Stomach (tissue), 9 donors: Measurements from ENCODE around the gene TCF12. TPM values are rescaled to one million over a fixed set of nuclear protein-coding genes. Genes with fewer than 3 reads are reported as not detected.

Source experiments
- DNase-seq, 2 donors: peaks; one replicate each; pipeline versions ENCODE4 v3.0.0 to v3.0.0-alpha.2; 2013 to 2019
- H3K27ac ChIP-seq, 5 donors: fragments of 200-600 bp in 4 of 5; sonication (generic) in 4 of 5; one replicate each; pipeline ENCODE4 v1.5.1; 2013 to 2019; ENCODE audit warnings: mild to moderate bottlenecking in 1 of 5, moderate library complexity in 1 of 5
- H3K27me3 ChIP-seq, 3 donors: fragments of 200-600 bp; sonication (generic); one replicate each; pipeline ENCODE4 v1.5.1; 2017 to 2019; ENCODE audit warnings: mixed run types in 1 of 3
- H3K36me3 ChIP-seq, 4 donors: fragments of 200-600 bp; sonication (generic); 1 replicate in 3 of 4; 2 replicates in 1 of 4; pipeline ENCODE4 v1.5.1; 2016 to 2019
- H3K4me1 ChIP-seq, 4 donors: fragments of 200-600 bp; sonication (generic); one replicate each; pipeline ENCODE4 v1.5.1; 2016 to 2019
- H3K4me3 ChIP-seq, 4 donors: fragments of 200-600 bp; sonication (generic) in 3 of 4; one replicate each; pipeline ENCODE4 v1.5.1; 2016 to 2019; ENCODE audit warnings: mild to moderate bottlenecking in 1 of 4
- H3K9me3 ChIP-seq, 4 donors: fragments of 200-600 bp; sonication (generic); one replicate each; pipeline ENCODE4 v1.5.1; 2016 to 2019
- EP300 ChIP-seq: sonication (generic); formaldehyde crosslinking; IDR thresholded peaks from one replicate; pipeline ENCODE4 v1.6.1; 2017; ENCODE audit warnings: antibody characterized with exemption
- POLR2A ChIP-seq, 4 donors: fragments of 450-650 bp; IDR thresholded peaks; one replicate each; pipeline ENCODE4 v1.6.1; 2016; ENCODE audit warnings: antibody characterized with exemption in 4 of 4, control low read depth in 2 of 4, mild to moderate bottlenecking in 1 of 4, moderate library complexity in 1 of 4
- POLR2AphosphoS5 ChIP-seq, 3 donors: sonication (generic); formaldehyde crosslinking; IDR thresholded peaks; one replicate each; pipeline ENCODE4 v1.6.1; 2016; ENCODE audit warnings: antibody characterized with exemption in 3 of 3
- WGBS, 5 donors: extraction: QIAGEN DNeasy Blood & Tissue Kit in 3 of 5; methylation state at CpG; one replicate each; pipeline versions ENCODE4 v1.1.5 to v1.1.7; 2013 to 2018; 5-methylcytosine and 5-hydroxymethylcytosine counted together
- intact Hi-C: fragments of 100-400 bp; cut with DNase I; formaldehyde crosslinking; loops from one replicate; pipeline ENCODE4 v1.15.1; 2023; ENCODE audit warnings: low total_unique reads
- polyA plus RNA-seq, 3 donors: library from polyadenylated mRNA; stranded (reverse); fragments of 200-250 nt; gene quantifications; one replicate each; pipeline ENCODE4 v1.2.3, GENCODE V29; 2013
- total RNA-seq, 5 donors: library from RNA; depleted of rRNA; stranded (reverse); fragments of >200 nt; gene quantifications; one replicate each; pipeline versions ENCODE4 v1.1.0 to v1.2.3, GENCODE V29; 2014 to 2016
- TF ChIP-seq, protein P1 (sequence below), 7 experiments: fragments of 450-650 bp in 4 of 7; fragments of 200-600 bp in 3 of 7; sonication (generic) in 3 of 7; IDR thresholded peaks; one replicate each; pipeline ENCODE4 v1.5.1; 2016 to 2019; ENCODE audit warnings: antibody characterized with exemption in 7 of 7, control low read depth in 2 of 7, mild to moderate bottlenecking in 1 of 7
- donor health status: healthy with polysubstance abuse.
- donor health status: Bipolar disorder and iron deficiency.
- donor health status: healthy.

Gene TCF12
- total and polyA plus RNA-seq, 8 donors, result 11.2 to 462 (median 130) TPM

DNA sequence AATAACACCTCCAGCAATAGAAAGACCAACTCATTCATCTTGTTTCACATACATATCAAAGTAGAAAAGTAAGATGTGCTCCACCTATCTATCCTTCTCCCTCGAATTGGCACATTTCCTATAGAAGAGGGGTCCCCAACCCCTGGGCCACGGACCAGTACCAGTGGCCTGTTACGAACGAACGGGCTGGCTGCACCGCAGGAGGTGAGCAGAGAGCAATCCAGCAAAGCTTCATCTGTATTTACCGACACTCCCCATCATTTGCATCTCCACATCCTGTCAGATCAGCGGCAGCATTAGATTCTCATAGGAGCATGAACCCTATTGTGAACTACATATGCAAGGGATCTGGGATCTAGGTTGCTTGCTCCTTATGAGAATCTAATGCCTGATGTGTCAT is 362.9 kb downstream of the TCF12 start:
- TF ChIP-seq EP300 (no peak), POLR2AphosphoS5 (IDR thresholded peaks at IDR 0.05) (no peak), POLR2A (IDR thresholded peaks at IDR 0.05) (no peak)
- TF ChIP-seq, protein P1, sequence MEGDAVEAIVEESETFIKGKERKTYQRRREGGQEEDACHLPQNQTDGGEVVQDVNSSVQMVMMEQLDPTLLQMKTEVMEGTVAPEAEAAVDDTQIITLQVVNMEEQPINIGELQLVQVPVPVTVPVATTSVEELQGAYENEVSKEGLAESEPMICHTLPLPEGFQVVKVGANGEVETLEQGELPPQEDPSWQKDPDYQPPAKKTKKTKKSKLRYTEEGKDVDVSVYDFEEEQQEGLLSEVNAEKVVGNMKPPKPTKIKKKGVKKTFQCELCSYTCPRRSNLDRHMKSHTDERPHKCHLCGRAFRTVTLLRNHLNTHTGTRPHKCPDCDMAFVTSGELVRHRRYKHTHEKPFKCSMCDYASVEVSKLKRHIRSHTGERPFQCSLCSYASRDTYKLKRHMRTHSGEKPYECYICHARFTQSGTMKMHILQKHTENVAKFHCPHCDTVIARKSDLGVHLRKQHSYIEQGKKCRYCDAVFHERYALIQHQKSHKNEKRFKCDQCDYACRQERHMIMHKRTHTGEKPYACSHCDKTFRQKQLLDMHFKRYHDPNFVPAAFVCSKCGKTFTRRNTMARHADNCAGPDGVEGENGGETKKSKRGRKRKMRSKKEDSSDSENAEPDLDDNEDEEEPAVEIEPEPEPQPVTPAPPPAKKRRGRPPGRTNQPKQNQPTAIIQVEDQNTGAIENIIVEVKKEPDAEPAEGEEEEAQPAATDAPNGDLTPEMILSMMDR (IDR thresholded peaks at IDR 0.05), result no peak
- Histone ChIP-seq H3K9me3 (no peaks in the 10 kb centered on the region), H3K27ac (no peak overlapping the region), H3K36me3 (peaks cover 16 to 86% (median 78%) of the 10 kb centered on the region in 4 donors), H3K4me1 (no peaks in the 10 kb centered on the region), H3K4me3 (no peak overlapping the region), H3K27me3 (no peaks in the 10 kb centered on the region)
- intact Hi-C loops, result no loop called here
- DNase-seq, result no peak
- 89 to 92% (median 91%) methylated on average over 8 of the region's 8 CpGs for WGBS, 5 donors

DNA sequence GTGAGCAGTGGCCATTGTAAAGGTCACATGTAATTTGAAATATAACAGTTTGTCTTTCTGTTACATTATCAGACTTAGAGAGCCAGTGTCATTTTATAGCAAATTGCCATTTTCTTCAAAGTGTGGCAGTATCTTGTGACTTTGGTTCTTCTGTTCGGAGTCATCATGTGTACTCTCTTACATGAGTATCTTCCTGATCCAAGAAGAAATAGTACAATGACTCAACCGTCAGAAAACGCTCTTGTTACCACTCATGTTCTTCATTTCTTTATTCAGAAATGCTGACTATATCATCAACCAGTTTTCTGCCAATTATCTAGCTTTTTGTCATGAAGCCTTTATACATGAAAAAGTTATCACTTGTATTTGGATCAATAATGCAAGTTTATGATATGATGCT is 364.2 kb downstream of the TCF12 start:
- TF ChIP-seq EP300 (no peak), POLR2A (IDR thresholded peaks at IDR 0.05) (no peak), POLR2AphosphoS5 (IDR thresholded peaks at IDR 0.05) (no peak)
- TF ChIP-seq, protein P1 (IDR thresholded peaks at IDR 0.05), result no peak
- intact Hi-C loops, result no loop called here
- Histone ChIP-seq H3K4me1 (no peaks in the 10 kb centered on the region), H3K27me3 (no peaks in the 10 kb centered on the region), H3K36me3 (peaks cover 30 to 90% (median 88%) of the 10 kb centered on the region in 4 donors), H3K4me3 (no peak overlapping the region), H3K27ac (no peak overlapping the region), H3K9me3 (no peaks in the 10 kb centered on the region)
- DNase-seq, result no peak
- WGBS, 5 donors, result 85 to 95% (median 92%) methylated on average over 3 of the region's 3 CpGs

DNA sequence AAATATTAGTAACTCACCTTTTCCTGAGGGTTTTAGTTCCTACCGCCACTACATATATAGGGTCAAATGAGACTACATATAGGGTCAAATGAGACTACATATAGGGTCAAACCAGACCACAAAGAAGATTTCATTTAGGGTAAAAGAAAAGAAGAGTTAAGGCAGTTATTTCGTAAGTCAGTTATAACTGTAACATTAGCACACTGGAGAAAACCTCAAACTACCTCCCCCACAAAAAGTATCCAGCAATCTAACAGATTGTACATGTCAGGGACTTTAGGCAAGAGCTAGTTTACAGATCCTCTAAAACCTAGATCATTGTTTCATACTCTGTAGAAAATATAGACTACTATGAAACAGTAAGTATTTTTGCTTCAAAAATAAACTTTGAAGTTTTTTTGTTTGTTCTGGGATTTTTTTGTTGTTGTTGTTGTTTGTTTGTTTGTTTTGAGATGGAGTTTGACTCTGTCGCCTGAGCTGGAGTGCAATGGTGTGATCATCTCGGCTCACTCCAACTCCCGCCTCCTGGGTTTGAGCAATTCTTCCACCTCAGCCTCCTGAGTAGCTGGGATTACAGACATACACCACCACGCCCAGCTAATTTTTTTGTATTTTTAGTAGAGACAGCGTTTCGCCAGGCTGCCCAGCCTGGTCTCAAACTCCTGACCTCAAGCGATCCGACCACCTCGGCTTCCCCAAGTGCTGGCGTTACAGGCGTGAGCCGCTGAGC is 365.5 kb downstream of the TCF12 start:
- peaks cover 31 to 98% (median 91%) of the 10 kb centered on the region in 4 donors for H3K36me3 ChIP-seq

DNA sequence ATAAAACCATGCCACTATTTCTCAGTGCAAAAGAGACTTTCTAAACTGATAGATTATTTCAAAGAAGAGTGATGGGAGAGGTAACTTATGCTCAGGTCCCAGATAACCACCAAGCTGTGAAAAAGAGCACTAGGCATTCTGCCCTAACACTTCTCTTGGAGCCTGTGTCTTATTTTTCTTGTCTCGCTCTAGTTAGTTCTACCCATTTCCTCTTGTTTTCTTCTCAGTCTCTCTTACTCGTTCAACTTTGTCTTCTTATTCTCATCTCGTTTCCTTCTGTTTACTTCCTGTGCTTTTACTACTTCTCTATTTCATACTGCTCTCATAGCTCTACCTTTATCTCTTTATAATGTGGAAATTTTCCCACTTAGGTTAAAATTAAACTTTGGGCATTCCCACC is 366.1 kb downstream of the TCF12 start:
- Histone ChIP-seq H3K4me1 (no peaks in the 10 kb centered on the region), H3K27ac (no peak overlapping the region), H3K27me3 (no peaks in the 10 kb centered on the region), H3K36me3 (peaks cover 31 to 92% (median 90%) of the 10 kb centered on the region in 4 donors), H3K4me3 (no peak overlapping the region), H3K9me3 (no peaks in the 10 kb centered on the region)
- WGBS, 5 donors, result 54 to 69% (median 64%) methylated on average over 3 of the region's 3 CpGs
- intact Hi-C loops, result no loop called here
- no peak for DNase-seq
- no peak for TF ChIP-seq EP300
- TF ChIP-seq POLR2A (IDR thresholded peaks at IDR 0.05), result no peak
- TF ChIP-seq, protein P1 (IDR thresholded peaks at IDR 0.05), result no peak
- TF ChIP-seq POLR2AphosphoS5 (IDR thresholded peaks at IDR 0.05), result no peak

More for the DNA sequence above, 365.5 kb downstream of the TCF12 start:
- TF ChIP-seq POLR2AphosphoS5 (IDR thresholded peaks at IDR 0.05) (no peak), POLR2A (IDR thresholded peaks at IDR 0.05) (no peak), EP300 (no peak)
- TF ChIP-seq, protein P1 (IDR thresholded peaks at IDR 0.05), result no peak
- no peaks in the 10 kb centered on the region for H3K27me3 ChIP-seq
- intact Hi-C loops, result no loop called here
- H3K27ac ChIP-seq, result no peak overlapping the region
- H3K4me3 ChIP-seq, result no peak overlapping the region
- WGBS, 5 donors, result 77 to 89% (median 83%) methylated on average over 14 of the region's 14 CpGs
- no peaks in the 10 kb centered on the region for H3K4me1 ChIP-seq
- DNase-seq, result no peak
- H3K9me3 ChIP-seq, result no peaks in the 10 kb centered on the region
